Liver (tissue), 9 donors: ENCODE measurements around the gene GOSR1. TPM values are rescaled to one million over a fixed set of nuclear protein-coding genes. Genes with fewer than 3 reads are reported as not detected.
"Not testable (repeated sequence)": the region's sequence is repeated elsewhere in the genome, so short reads cannot be mapped to it uniquely, and the experiment has no call there.

Experiments
- DNase-seq: peaks from one replicate; pipeline ENCODE4 v3.0.0-alpha.2; 2017; ENCODE audit warnings: low spot score
- H3K27ac ChIP-seq, 2 donors: one replicate each; pipeline ENCODE4 v1.7.0; 2013; ENCODE audit warnings: inconsistent platforms in 2 of 2, low read length in 2 of 2, control low read depth in 1 of 2, low read depth in 1 of 2, mild to moderate bottlenecking in 1 of 2
- H3K27me3 ChIP-seq, 4 donors: one replicate each; pipeline versions ENCODE4 v1.6.1 to v1.7.0; 2013; ENCODE audit warnings: low read length in 3 of 4, inconsistent platforms in 1 of 4, mild to moderate bottlenecking in 1 of 4, moderate library complexity in 1 of 4; ENCODE audit not compliant: control insufficient read depth in 4 of 4, insufficient read depth in 4 of 4
- H3K36me3 ChIP-seq, 4 donors: one replicate each; pipeline versions ENCODE4 v1.6.1 to v1.7.0; 2013; ENCODE audit warnings: low read length in 3 of 4, mild to moderate bottlenecking in 3 of 4, low read depth in 1 of 4, moderate library complexity in 1 of 4; ENCODE audit not compliant: control insufficient read depth in 4 of 4, insufficient read depth in 3 of 4
- H3K4me1 ChIP-seq, 4 donors: one replicate each; pipeline versions ENCODE4 v1.6.1 to v1.7.0; 2013; ENCODE audit warnings: low read length in 3 of 4, mild to moderate bottlenecking in 3 of 4, moderate library complexity in 1 of 4; ENCODE audit not compliant: control insufficient read depth in 4 of 4, insufficient read depth in 4 of 4
- H3K4me3 ChIP-seq, 3 donors: one replicate each; pipeline versions ENCODE4 v1.6.1 to v1.7.0; 2013; ENCODE audit warnings: low read length in 3 of 3, control low read depth in 1 of 3, low read depth in 1 of 3, mild to moderate bottlenecking in 1 of 3
- H3K9ac ChIP-seq, 2 donors: one replicate each; pipeline ENCODE4 v1.7.0; 2013; ENCODE audit warnings: low read length in 2 of 2, mild to moderate bottlenecking in 2 of 2, moderate library complexity in 2 of 2, control low read depth in 1 of 2, low read depth in 1 of 2
- H3K9me3 ChIP-seq, 4 donors: one replicate each; pipeline versions ENCODE4 v1.6.1 to v1.7.0; 2013; ENCODE audit warnings: low read length in 3 of 4; ENCODE audit not compliant: control insufficient read depth in 4 of 4
- ATF3 ChIP-seq: IDR thresholded peaks from 2 replicates; pipeline ENCODE4 v1.6.1; 2016; ENCODE audit warnings: antibody characterized with exemption
- EGR1 ChIP-seq, 2 donors: IDR thresholded peaks; 2 replicates each; pipeline ENCODE4 v1.6.1; 2016 to 2018; ENCODE audit warnings: antibody characterized with exemption in 2 of 2, low read depth in 2 of 2
- FOXA1 ChIP-seq: IDR thresholded peaks from 2 replicates; pipeline ENCODE4 v1.6.1; 2016; ENCODE audit warnings: antibody characterized with exemption
- FOXA2 ChIP-seq: IDR thresholded peaks from 2 replicates; pipeline ENCODE4 v1.6.1; 2016; ENCODE audit warnings: antibody characterized with exemption
- GABPA ChIP-seq, 2 donors: IDR thresholded peaks in 1 of 2; conservative IDR thresholded peaks in 1 of 2; 2 replicates each; pipeline ENCODE4 v1.6.1; 2016; ENCODE audit warnings: antibody characterized with exemption in 2 of 2, mild to moderate bottlenecking in 1 of 2, moderate library complexity in 1 of 2
- HNF4A ChIP-seq, 2 donors: conservative IDR thresholded peaks; 2 replicates each; pipeline ENCODE4 v1.6.1; 2016; ENCODE audit warnings: antibody characterized with exemption in 2 of 2, mild to moderate bottlenecking in 2 of 2
- HNF4G ChIP-seq: IDR thresholded peaks from 2 replicates; pipeline ENCODE4 v1.6.1; 2016; ENCODE audit warnings: antibody characterized with exemption
- JUND ChIP-seq, 2 donors: IDR thresholded peaks; 2 replicates each; pipeline ENCODE4 v1.6.1; 2016; ENCODE audit warnings: antibody characterized with exemption in 2 of 2
- NR2F2 ChIP-seq: IDR thresholded peaks from 2 replicates; pipeline ENCODE4 v1.6.1; 2016; ENCODE audit warnings: antibody characterized with exemption
- RXRA ChIP-seq, 2 donors: IDR thresholded peaks; 2 replicates each; pipeline ENCODE4 v1.6.1; 2017 to 2018; ENCODE audit warnings: antibody characterized with exemption in 2 of 2, mild to moderate bottlenecking in 1 of 2
- SP1 ChIP-seq: IDR thresholded peaks from 2 replicates; pipeline ENCODE4 v1.6.1; 2018; ENCODE audit warnings: antibody characterized with exemption, mild to moderate bottlenecking
- TAF1 ChIP-seq: conservative IDR thresholded peaks from 2 replicates; pipeline ENCODE4 v1.6.1; 2016; ENCODE audit warnings: antibody characterized with exemption, mild to moderate bottlenecking
- YY1 ChIP-seq: IDR thresholded peaks from 2 replicates; pipeline ENCODE4 v1.6.1; 2016; ENCODE audit warnings: antibody characterized with exemption, mild to moderate bottlenecking
- WGBS: extraction: QIAGEN DNeasy Blood & Tissue Kit; methylation state at CpG from one replicate; pipeline ENCODE4 v1.1.7; 2013; 5-methylcytosine and 5-hydroxymethylcytosine counted together
- polyA plus RNA-seq, 2 donors: library from polyadenylated mRNA; stranded (reverse) in 1 of 2; unstranded in 1 of 2; fragments of 200-250 nt in 1 of 2; fragments of >200 nt in 1 of 2; fragmentation: Nextera tagmentation in 1 of 2; extraction: Ambion mirVana in 1 of 2; gene quantifications; one replicate each; pipeline versions ENCODE4 v1.2.1 to v1.2.3, GENCODE V29; 2013 to 2015
- total RNA-seq, 2 donors: library from RNA; depleted of rRNA; stranded (reverse); fragments of >200 nt; gene quantifications; one replicate each; pipeline ENCODE4 v1.2.3, GENCODE V29; 2014
- TF ChIP-seq, protein P1 (sequence below): IDR thresholded peaks from 2 replicates; pipeline ENCODE4 v1.6.1; 2016; ENCODE audit warnings: antibody characterized with exemption
- TF ChIP-seq, protein P2 (sequence below): fragments of 150-350 bp; IDR thresholded peaks from 2 replicates; pipeline ENCODE4 v1.5.1; 2017; ENCODE audit warnings: improper control_type of control experiment, low read depth, low read length; ENCODE audit not compliant: missing input control
- TF ChIP-seq, protein P3 (sequence below): IDR thresholded peaks from 2 replicates; pipeline ENCODE4 v1.6.1; 2016; ENCODE audit warnings: antibody characterized with exemption, mild to moderate bottlenecking
- TF ChIP-seq, protein P4 (sequence below): IDR thresholded peaks from 2 replicates; pipeline ENCODE4 v1.6.1; 2016; ENCODE audit warnings: antibody characterized with exemption
- donor health status: healthy.
- donor health status: healthy.
- donor health status: healthy.
- donor health status: healthy.
- donor health status: healthy.

The GOSR1 gene
- total and polyA plus RNA-seq, 4 donors = 15.0 to 40.4 (median 26.3) TPM

DNA sequence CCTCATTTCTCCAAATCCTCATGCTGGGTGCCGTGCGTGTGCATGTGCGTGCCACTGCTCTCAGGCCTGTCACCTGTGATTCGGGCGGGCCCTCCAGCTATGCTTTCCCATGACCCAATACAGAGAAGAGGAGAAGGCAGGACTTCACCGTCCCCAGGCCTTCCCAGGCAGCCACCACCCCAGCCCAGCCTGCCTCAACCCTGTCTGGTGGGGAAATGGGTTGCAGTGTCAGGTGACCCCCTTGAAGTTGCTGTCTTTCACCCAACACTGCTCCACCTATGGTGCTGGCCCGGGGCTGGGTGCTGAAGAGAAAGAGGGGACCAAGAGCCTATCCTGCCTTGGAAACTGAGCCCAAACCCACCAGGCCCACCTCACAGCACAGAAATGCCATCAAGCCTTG, 94.7 kb downstream of the GOSR1 start:
- 91% methylated on average over 7 of the region's 7 CpGs for WGBS
- TF ChIP-seq, protein P1, sequence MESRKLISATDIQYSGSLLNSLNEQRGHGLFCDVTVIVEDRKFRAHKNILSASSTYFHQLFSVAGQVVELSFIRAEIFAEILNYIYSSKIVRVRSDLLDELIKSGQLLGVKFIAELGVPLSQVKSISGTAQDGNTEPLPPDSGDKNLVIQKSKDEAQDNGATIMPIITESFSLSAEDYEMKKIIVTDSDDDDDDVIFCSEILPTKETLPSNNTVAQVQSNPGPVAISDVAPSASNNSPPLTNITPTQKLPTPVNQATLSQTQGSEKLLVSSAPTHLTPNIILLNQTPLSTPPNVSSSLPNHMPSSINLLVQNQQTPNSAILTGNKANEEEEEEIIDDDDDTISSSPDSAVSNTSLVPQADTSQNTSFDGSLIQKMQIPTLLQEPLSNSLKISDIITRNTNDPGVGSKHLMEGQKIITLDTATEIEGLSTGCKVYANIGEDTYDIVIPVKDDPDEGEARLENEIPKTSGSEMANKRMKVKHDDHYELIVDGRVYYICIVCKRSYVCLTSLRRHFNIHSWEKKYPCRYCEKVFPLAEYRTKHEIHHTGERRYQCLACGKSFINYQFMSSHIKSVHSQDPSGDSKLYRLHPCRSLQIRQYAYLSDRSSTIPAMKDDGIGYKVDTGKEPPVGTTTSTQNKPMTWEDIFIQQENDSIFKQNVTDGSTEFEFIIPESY = no peak
- no peak for TF ChIP-seq FOXA1
- TF ChIP-seq, protein P2, sequence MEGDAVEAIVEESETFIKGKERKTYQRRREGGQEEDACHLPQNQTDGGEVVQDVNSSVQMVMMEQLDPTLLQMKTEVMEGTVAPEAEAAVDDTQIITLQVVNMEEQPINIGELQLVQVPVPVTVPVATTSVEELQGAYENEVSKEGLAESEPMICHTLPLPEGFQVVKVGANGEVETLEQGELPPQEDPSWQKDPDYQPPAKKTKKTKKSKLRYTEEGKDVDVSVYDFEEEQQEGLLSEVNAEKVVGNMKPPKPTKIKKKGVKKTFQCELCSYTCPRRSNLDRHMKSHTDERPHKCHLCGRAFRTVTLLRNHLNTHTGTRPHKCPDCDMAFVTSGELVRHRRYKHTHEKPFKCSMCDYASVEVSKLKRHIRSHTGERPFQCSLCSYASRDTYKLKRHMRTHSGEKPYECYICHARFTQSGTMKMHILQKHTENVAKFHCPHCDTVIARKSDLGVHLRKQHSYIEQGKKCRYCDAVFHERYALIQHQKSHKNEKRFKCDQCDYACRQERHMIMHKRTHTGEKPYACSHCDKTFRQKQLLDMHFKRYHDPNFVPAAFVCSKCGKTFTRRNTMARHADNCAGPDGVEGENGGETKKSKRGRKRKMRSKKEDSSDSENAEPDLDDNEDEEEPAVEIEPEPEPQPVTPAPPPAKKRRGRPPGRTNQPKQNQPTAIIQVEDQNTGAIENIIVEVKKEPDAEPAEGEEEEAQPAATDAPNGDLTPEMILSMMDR = no peak
- no peak for TF ChIP-seq HNF4A (conservative IDR thresholded peaks at IDR 0.05)
- TF ChIP-seq YY1 = no peak
- no peak for TF ChIP-seq GABPA (IDR thresholded peaks at IDR 0.05 in 1 of 2, conservative IDR thresholded peaks at IDR 0.05 in 1 of 2)
- TF ChIP-seq RXRA (IDR thresholded peaks at IDR 0.05) = no peak
- TF ChIP-seq, protein P3, sequence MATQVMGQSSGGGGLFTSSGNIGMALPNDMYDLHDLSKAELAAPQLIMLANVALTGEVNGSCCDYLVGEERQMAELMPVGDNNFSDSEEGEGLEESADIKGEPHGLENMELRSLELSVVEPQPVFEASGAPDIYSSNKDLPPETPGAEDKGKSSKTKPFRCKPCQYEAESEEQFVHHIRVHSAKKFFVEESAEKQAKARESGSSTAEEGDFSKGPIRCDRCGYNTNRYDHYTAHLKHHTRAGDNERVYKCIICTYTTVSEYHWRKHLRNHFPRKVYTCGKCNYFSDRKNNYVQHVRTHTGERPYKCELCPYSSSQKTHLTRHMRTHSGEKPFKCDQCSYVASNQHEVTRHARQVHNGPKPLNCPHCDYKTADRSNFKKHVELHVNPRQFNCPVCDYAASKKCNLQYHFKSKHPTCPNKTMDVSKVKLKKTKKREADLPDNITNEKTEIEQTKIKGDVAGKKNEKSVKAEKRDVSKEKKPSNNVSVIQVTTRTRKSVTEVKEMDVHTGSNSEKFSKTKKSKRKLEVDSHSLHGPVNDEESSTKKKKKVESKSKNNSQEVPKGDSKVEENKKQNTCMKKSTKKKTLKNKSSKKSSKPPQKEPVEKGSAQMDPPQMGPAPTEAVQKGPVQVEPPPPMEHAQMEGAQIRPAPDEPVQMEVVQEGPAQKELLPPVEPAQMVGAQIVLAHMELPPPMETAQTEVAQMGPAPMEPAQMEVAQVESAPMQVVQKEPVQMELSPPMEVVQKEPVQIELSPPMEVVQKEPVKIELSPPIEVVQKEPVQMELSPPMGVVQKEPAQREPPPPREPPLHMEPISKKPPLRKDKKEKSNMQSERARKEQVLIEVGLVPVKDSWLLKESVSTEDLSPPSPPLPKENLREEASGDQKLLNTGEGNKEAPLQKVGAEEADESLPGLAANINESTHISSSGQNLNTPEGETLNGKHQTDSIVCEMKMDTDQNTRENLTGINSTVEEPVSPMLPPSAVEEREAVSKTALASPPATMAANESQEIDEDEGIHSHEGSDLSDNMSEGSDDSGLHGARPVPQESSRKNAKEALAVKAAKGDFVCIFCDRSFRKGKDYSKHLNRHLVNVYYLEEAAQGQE = no peak
- no peak for TF ChIP-seq JUND (IDR thresholded peaks at IDR 0.05)
- TF ChIP-seq, protein P4, sequence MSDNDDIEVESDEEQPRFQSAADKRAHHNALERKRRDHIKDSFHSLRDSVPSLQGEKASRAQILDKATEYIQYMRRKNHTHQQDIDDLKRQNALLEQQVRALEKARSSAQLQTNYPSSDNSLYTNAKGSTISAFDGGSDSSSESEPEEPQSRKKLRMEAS = no peak
- no peak for TF ChIP-seq ATF3
- TF ChIP-seq NR2F2 = no peak
- no peak for TF ChIP-seq SP1
- no peak for TF ChIP-seq TAF1
- no peak for TF ChIP-seq HNF4G
- no peak for TF ChIP-seq FOXA2
- no peak for TF ChIP-seq EGR1 (IDR thresholded peaks at IDR 0.05; ENCODE audit: low read depth in 2 of 2)
- no peaks in the 10 kb centered on the region for H3K27me3 ChIP-seq
- H3K9me3 ChIP-seq = no peaks in the 10 kb centered on the region
- no peak overlapping the region for H3K4me3 ChIP-seq
- H3K4me1 ChIP-seq = no peaks in the 10 kb centered on the region
- H3K9ac ChIP-seq = no peak overlapping the region
- H3K27ac ChIP-seq = no peak overlapping the region
- no peaks in the 10 kb centered on the region for H3K36me3 ChIP-seq
- DNase-seq = no peak

DNA sequence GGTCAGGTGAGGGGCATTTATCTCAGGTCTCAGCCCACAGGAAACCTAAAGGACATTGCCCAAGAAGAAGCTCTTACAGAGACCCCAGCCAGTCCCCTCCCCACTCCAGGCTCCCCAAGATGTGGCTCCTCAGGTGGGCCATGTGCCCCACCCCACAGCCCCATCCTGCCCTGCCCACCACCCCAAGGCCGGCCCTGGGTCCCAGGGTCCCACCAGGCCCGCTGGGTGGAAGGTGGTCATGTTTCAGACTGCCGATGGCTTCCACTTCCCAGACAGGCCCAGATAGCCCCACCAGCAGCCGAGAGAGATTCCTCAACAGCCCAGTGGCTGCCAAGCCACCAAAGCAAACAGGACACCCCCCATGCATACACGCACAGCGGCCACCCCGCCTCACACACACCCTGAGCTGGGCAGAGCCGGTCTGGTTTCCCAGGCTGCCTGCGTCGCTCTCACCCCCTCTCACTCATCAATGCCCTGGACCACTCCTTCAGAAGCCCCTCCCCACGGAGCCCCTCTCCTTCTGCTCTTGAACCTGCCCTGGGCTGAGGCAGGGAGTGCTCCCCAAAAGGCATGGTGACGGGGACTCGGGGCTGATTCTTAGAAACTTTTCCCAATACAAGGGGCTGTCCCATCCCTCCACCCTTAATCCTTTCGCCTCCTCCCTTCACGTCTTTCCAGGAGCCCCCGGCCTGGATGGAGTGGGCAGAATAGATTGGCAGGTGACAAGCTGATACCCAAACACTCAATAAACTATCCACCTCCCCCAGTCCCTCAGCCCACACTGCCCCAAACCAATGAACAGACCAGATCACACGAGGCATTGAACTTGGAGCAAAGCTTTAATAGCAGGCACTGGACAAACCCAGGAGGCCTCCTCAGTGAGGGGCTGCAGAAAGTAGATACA, 95.7 kb downstream of the GOSR1 start:
- H3K36me3 ChIP-seq, H3K27me3 ChIP-seq, H3K9me3 ChIP-seq, H3K4me3 ChIP-seq, H3K27ac ChIP-seq, H3K4me1 ChIP-seq, DNase-seq, H3K9ac ChIP-seq: not testable (repeated sequence)
- 82% methylated on average over 17 of the region's 17 CpGs for WGBS
